ENCODE measurements around the gene CLEC4G.

Gene CLEC4G

DNA sequence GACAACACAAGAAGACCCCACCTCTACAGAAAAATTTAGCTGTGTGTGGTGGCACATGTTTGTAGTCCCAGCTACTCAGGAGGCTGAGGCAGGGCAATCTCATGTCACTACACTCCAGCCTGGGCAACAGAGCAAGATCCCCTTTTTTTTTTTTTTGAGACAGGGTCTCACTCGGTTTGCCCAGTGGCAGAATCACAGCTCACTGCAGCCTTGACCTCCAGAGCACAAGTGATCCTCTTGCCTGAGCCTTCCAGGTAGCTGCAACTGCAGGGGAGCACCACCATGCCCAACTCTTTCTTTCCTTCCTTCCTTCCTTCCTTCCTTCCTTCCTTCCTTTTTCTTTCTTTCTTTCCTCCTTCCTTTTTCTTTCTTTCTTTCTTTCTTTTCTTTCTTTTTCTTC, 4.2 kb upstream of the CLEC4G start:
- Histone ChIP-seq H3K27me3 (replicated peaks in 2 of 5; ENCODE audit: control insufficient read depth in 4 of 5, insufficient read depth in 5 of 5, low read length in 4 of 5) (peaks cover 0 to 23% (median 6%) of the 10 kb centered on the region in 5 experiments), H3K36me3 (ENCODE audit: control insufficient read depth in 4 of 4, insufficient read depth in 4 of 4, low read length in 3 of 4) (no peaks in the 10 kb centered on the region), H3K4me1 (ENCODE audit: control extremely low read depth in 1 of 4, control insufficient read depth in 4 of 4, insufficient read depth in 4 of 4, low read length in 3 of 4) (peaks cover 0 to 6% (median 3%) of the 10 kb centered on the region in 4 experiments), H3K27ac (ENCODE audit: insufficient read depth in 1 of 2, low read depth in 1 of 2, low read length in 2 of 2, poor library complexity in 1 of 2, severe bottlenecking in 2 of 2) (no peak overlapping the region), H3K9me3 (ENCODE audit: control extremely low read depth in 1 of 5, control insufficient read depth in 4 of 5, insufficient read depth in 2 of 5, low read depth in 1 of 5, low read length in 4 of 5) (no peaks in the 10 kb centered on the region), H3K4me3 (ENCODE audit: control insufficient read depth in 1 of 7, extremely low read depth in 1 of 7, insufficient read depth in 4 of 7, low read depth in 2 of 7, low read length in 6 of 7) (no peak overlapping the region)
- DNase-seq = no peak
- CTCF ChIA-PET = interaction anchor here (1.6 kb wide), 1 partner anchor 11 kb away, joined by 7 read pairs; the partner anchor contains the start of gene CD209
- no CpG with 5 or more reads among the region's 1 CpG for WGBS (ENCODE audit: insufficient coverage)
- POLR2A ChIA-PET = no interaction called here

DNA sequence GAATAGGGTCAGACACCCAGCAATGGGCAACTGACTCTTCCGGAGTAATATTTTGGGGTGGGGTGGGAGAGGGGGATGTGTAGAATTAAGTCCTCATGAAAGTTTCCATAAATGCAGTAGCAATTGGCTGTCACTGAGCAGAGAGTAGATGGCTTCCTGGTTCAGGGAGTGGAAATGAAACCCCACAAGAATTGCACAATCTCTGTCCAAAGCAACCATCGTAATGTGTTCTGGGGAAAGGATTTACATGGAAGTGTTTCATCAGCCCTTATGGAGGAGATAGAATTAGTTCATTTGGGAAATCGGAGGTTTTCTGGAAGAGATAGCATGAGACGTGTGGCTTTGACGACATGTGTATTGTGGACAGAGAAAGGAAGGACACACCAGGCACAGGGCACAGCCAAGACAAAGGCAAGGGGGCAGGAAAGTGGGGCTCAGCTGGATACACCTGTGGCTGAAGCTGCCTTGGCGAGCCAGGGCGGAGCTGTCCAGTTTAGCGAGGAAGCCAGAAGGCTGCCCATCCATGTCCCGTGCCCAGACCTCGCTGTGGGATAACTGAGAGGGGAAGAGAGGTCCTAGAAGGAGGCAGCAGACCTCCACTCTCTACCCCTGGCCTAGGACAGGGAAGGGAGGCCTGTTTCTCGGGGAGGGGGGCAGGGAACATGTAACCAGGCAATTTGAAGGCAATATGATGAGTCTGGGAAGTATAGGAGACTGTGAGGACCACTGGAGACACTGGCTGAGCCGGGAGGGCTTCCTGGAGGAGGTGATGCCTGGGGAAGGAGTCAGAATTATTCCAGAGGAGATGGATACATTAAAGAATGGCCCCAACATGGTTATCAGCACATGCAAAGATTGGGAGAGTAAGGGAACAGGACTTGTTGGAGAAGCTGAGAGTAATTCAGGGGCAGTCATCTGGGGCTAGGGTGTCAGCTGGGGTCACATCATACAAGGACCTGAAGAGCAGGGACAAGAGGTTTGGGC, 2.6 kb upstream of the CLEC4G start:
- 74% methylated on average over 6 of the region's 12 CpGs for WGBS (ENCODE audit: insufficient coverage)
- peaks cover 0 to 15% (median 11%) of the 10 kb centered on the region in 4 experiments for H3K4me1 ChIP-seq (ENCODE audit: control extremely low read depth in 1 of 4, control insufficient read depth in 4 of 4, insufficient read depth in 4 of 4, low read length in 3 of 4)
- no peaks in the 10 kb centered on the region for H3K36me3 ChIP-seq (ENCODE audit: control insufficient read depth in 4 of 4, insufficient read depth in 4 of 4, low read length in 3 of 4)
- ChIA-PET POLR2A (no interaction called here), CTCF (interaction anchor here (1.6 kb wide), 1 partner anchor 13 kb away, joined by 7 read pairs; the partner anchor contains the start of gene CD209)
- peak in 1 of 3 donors; percentile 22 for DNase-seq
- peaks cover 0 to 24% (median 18%) of the 10 kb centered on the region in 5 experiments for H3K27me3 ChIP-seq (replicated peaks in 2 of 5; ENCODE audit: control insufficient read depth in 4 of 5, insufficient read depth in 5 of 5, low read length in 4 of 5)
- no peaks in the 10 kb centered on the region for H3K9me3 ChIP-seq (ENCODE audit: control extremely low read depth in 1 of 5, control insufficient read depth in 4 of 5, insufficient read depth in 2 of 5, low read depth in 1 of 5, low read length in 4 of 5)
- H3K4me3 ChIP-seq (ENCODE audit: control insufficient read depth in 1 of 7, extremely low read depth in 1 of 7, insufficient read depth in 4 of 7, low read depth in 2 of 7, low read length in 6 of 7) = no peak overlapping the region
- no peak overlapping the region for H3K27ac ChIP-seq (ENCODE audit: insufficient read depth in 1 of 2, low read depth in 1 of 2, low read length in 2 of 2, poor library complexity in 1 of 2, severe bottlenecking in 2 of 2)

DNA sequence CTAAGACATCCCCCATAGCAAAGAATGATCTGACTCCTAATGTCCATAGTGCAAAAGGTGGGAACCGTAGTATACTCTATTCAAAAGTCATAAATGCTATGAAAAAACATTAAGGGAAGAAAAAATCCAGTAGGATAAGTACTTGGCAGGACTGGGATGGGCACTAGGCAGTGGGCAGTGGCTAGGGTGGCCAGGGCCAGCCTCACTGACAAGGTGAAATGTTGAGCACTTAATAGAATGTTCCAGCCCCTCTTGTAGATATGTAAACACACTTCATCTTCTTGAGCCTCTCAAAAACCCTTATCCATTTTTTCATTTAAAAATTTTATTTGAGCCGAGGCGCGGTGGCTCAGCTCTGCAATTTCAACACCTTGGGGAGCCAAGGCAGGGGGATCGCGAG, 1.5 kb upstream of the CLEC4G start:
- CTCF ChIA-PET = no interaction called here
- WGBS (ENCODE audit: insufficient coverage) = 67% methylated on average over 3 of the region's 6 CpGs
- no peaks in the 10 kb centered on the region for H3K9me3 ChIP-seq (ENCODE audit: control extremely low read depth in 1 of 5, control insufficient read depth in 4 of 5, insufficient read depth in 2 of 5, low read depth in 1 of 5, low read length in 4 of 5)
- no peak overlapping the region for H3K4me3 ChIP-seq (ENCODE audit: control insufficient read depth in 1 of 7, extremely low read depth in 1 of 7, insufficient read depth in 4 of 7, low read depth in 2 of 7, low read length in 6 of 7)
- POLR2A ChIA-PET = no interaction called here
- no peak overlapping the region for H3K27ac ChIP-seq (ENCODE audit: insufficient read depth in 1 of 2, low read depth in 1 of 2, low read length in 2 of 2, poor library complexity in 1 of 2, severe bottlenecking in 2 of 2)
- peaks cover 0 to 36% (median 25%) of the 10 kb centered on the region in 5 experiments for H3K27me3 ChIP-seq (replicated peaks in 2 of 5; ENCODE audit: control insufficient read depth in 4 of 5, insufficient read depth in 5 of 5, low read length in 4 of 5)
- DNase-seq = no peak
- H3K36me3 ChIP-seq (ENCODE audit: control insufficient read depth in 4 of 4, insufficient read depth in 4 of 4, low read length in 3 of 4) = no peaks in the 10 kb centered on the region
- H3K4me1 ChIP-seq (ENCODE audit: control extremely low read depth in 1 of 4, control insufficient read depth in 4 of 4, insufficient read depth in 4 of 4, low read length in 3 of 4) = peaks cover 0 to 21% (median 12%) of the 10 kb centered on the region in 4 experiments

DNA sequence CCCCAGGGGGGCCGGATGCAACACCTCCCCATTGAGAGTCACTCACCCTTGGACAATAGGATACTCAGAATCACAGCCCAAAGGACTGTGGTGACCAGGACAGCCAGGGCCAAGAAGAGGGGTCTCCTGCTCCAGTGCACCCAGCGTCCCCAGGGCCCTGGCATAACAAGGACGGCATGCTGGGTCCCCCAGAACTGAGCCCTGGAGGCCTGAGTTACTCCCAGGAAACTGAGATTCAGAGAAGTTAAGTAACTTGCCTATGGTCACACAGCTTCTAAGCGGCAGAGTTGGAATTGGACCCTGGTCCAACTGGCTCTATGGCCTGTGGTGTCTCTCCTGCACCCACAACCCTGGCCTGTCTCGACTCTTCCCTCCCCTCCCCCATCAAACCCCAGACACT, 295 bp downstream of the CLEC4G start:
- H3K4me3 ChIP-seq (ENCODE audit: control insufficient read depth in 1 of 7, extremely low read depth in 1 of 7, insufficient read depth in 4 of 7, low read depth in 2 of 7, low read length in 6 of 7) = no peak overlapping the region
- no peaks in the 10 kb centered on the region for H3K9me3 ChIP-seq (ENCODE audit: control extremely low read depth in 1 of 5, control insufficient read depth in 4 of 5, insufficient read depth in 2 of 5, low read depth in 1 of 5, low read length in 4 of 5)
- ChIA-PET POLR2A (no interaction called here), CTCF (no interaction called here)
- peaks cover 0 to 47% (median 22%) of the 10 kb centered on the region in 5 experiments for H3K27me3 ChIP-seq (replicated peaks in 2 of 5; ENCODE audit: control insufficient read depth in 4 of 5, insufficient read depth in 5 of 5, low read length in 4 of 5)
- WGBS (ENCODE audit: insufficient coverage) = 95% methylated on average over 4 of the region's 5 CpGs
- no peak overlapping the region for H3K27ac ChIP-seq (ENCODE audit: insufficient read depth in 1 of 2, low read depth in 1 of 2, low read length in 2 of 2, poor library complexity in 1 of 2, severe bottlenecking in 2 of 2)
- no peaks in the 10 kb centered on the region for H3K36me3 ChIP-seq (ENCODE audit: control insufficient read depth in 4 of 4, insufficient read depth in 4 of 4, low read length in 3 of 4)
- H3K4me1 ChIP-seq (ENCODE audit: control extremely low read depth in 1 of 4, control insufficient read depth in 4 of 4, insufficient read depth in 4 of 4, low read length in 3 of 4) = peaks cover 0 to 21% (median 12%) of the 10 kb centered on the region in 4 experiments
- DNase-seq = no peak

DNA sequence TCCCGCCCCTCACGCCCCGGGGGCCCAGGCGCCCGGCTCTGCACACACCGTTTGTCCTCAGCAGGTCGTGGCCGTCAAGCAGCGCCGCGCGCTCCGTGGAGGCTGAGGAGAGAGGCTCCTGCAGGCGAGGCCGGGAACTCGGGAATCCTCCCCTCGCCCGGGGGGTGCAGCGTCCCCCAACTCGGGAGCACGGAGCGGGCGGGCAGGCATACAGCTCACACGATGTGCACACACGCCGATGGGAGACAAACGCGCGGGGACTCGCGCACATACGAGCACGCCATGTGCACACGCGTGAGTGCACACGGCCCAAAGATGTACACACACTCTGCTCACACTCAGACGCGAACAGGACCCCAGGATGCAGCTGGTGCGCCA, 703 bp downstream of the CLEC4G start:
- POLR2A ChIA-PET = interaction anchor here (0.6 kb wide), 1 partner anchor 163 kb away, joined by 3 read pairs; no protein-coding TSS in a partner anchor
- WGBS (ENCODE audit: insufficient coverage) = 65% methylated on average over 29 of the region's 39 CpGs
- Histone ChIP-seq H3K4me1 (ENCODE audit: control extremely low read depth in 1 of 4, control insufficient read depth in 4 of 4, insufficient read depth in 4 of 4, low read length in 3 of 4) (peaks cover 0 to 21% (median 12%) of the 10 kb centered on the region in 4 experiments), H3K4me3 (ENCODE audit: control insufficient read depth in 1 of 7, extremely low read depth in 1 of 7, insufficient read depth in 4 of 7, low read depth in 2 of 7, low read length in 6 of 7) (no peak overlapping the region), H3K27ac (ENCODE audit: insufficient read depth in 1 of 2, low read depth in 1 of 2, low read length in 2 of 2, poor library complexity in 1 of 2, severe bottlenecking in 2 of 2) (no peak overlapping the region), H3K36me3 (ENCODE audit: control insufficient read depth in 4 of 4, insufficient read depth in 4 of 4, low read length in 3 of 4) (no peaks in the 10 kb centered on the region), H3K9me3 (ENCODE audit: control extremely low read depth in 1 of 5, control insufficient read depth in 4 of 5, insufficient read depth in 2 of 5, low read depth in 1 of 5, low read length in 4 of 5) (no peaks in the 10 kb centered on the region), H3K27me3 (replicated peaks in 2 of 5; ENCODE audit: control insufficient read depth in 4 of 5, insufficient read depth in 5 of 5, low read length in 4 of 5) (peaks cover 0 to 47% (median 22%) of the 10 kb centered on the region in 5 experiments)
- CTCF ChIA-PET = no interaction called here
- no peak for DNase-seq

DNA sequence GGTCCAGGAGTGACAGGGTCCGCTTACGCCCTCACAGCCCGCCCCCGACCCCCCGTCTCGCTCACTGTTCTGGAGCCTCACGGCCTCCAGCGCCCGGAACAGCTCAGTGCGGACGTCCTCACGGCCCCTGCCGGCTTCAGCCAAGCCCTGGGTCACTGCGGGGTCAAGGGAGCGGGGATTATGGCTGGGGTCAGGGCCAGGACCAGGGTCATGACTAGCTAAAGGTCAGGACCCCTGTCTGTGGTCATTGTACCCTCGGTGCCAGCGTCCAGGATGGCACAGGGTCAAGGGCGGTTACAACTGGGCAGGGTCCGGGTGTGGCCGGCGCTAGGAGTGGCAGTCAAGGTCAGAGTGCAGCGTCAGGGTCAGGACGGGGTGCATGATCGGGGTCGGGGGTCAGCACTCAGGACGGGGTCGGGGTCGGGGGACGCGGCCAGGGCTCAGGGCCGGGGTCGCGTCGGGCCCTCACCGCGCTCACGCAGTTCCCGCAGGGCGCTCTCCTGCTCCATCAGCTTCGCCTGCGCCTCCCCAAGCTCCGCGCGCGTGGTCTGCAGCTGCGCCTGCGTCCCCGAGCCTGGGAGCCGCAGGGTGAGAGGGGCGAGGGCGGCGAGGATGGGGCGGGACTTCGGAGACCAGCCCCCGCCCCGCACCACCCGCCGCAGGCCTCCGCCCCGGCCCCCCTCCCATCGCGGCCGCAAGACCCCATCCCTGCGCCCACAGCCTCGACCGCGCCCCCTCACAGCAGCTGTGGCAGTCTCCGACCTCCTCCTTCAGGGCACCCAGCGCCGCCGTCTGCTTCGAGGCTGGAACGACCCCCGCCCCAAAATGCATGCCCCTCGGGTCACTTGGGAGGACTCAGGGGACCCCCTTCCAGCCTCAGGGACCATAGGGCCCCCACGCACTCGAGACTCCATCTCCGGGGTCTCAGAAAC, 1.4 kb downstream of the CLEC4G start:
- Histone ChIP-seq H3K27me3 (replicated peaks in 2 of 5; ENCODE audit: control insufficient read depth in 4 of 5, insufficient read depth in 5 of 5, low read length in 4 of 5) (peaks cover 0 to 47% (median 22%) of the 10 kb centered on the region in 5 experiments), H3K4me3 (ENCODE audit: control insufficient read depth in 1 of 7, extremely low read depth in 1 of 7, insufficient read depth in 4 of 7, low read depth in 2 of 7, low read length in 6 of 7) (peak overlapping the region in 2 of 7 experiments; percentile 11 to 38), H3K9me3 (ENCODE audit: control extremely low read depth in 1 of 5, control insufficient read depth in 4 of 5, insufficient read depth in 2 of 5, low read depth in 1 of 5, low read length in 4 of 5) (no peaks in the 10 kb centered on the region), H3K4me1 (ENCODE audit: control extremely low read depth in 1 of 4, control insufficient read depth in 4 of 4, insufficient read depth in 4 of 4, low read length in 3 of 4) (peaks cover 0 to 21% (median 12%) of the 10 kb centered on the region in 4 experiments), H3K27ac (ENCODE audit: insufficient read depth in 1 of 2, low read depth in 1 of 2, low read length in 2 of 2, poor library complexity in 1 of 2, severe bottlenecking in 2 of 2) (no peak overlapping the region), H3K36me3 (ENCODE audit: control insufficient read depth in 4 of 4, insufficient read depth in 4 of 4, low read length in 3 of 4) (no peaks in the 10 kb centered on the region)
- POLR2A ChIA-PET = interaction anchor here (0.6 kb wide), 1 partner anchor 162 kb away, joined by 3 read pairs; no protein-coding TSS in a partner anchor
- peak in 2 of 3 donors; percentile 37 to 44 for DNase-seq
- 5% methylated on average over 47 of the region's 78 CpGs for WGBS (ENCODE audit: insufficient coverage)
- CTCF ChIA-PET = interaction anchor here (1.2 kb wide), 1 partner anchor 8 kb away, joined by 6 read pairs; no protein-coding TSS in a partner anchor
